ENCODE data around the gene SLC25A53. TPM values are rescaled to one million over a fixed set of nuclear protein-coding genes. Genes with fewer than 3 reads are reported as not detected.

SLC25A53 gene
- total RNA-seq, 1 donor: 7.6 TPM

GRCh38 chrX:104141087-104141760 is 15.6 kb downstream of the SLC25A53 start:
- H3K27me3 ChIP-seq (ENCODE audit: insufficient read depth, low read length): no peaks in the 10 kb centered on the region
- no peak overlapping the region for H3K4me2 ChIP-seq (ENCODE audit: insufficient read depth, low read length)
- no peaks in the 10 kb centered on the region for H3K79me2 ChIP-seq (ENCODE audit: insufficient read depth, low read length)
- TF ChIP-seq CTCF (IDR thresholded peaks at IDR 0.05; ENCODE audit: extremely low read depth, low read depth, low read length): no peak
- H3K27ac ChIP-seq (ENCODE audit: low read depth, low read length): no peak overlapping the region
- no peaks in the 10 kb centered on the region for H3K36me3 ChIP-seq (ENCODE audit: insufficient read depth, low read length)
- no peaks in the 10 kb centered on the region for H3K9me3 ChIP-seq (ENCODE audit: low read depth, low read length)
- no peak for DNase-seq (ENCODE audit: insufficient read length, low spot score, missing footprints)
- H3K4me3 ChIP-seq (ENCODE audit: insufficient read depth, low read length): no peak overlapping the region
- no peak overlapping the region for H2AFZ ChIP-seq (ENCODE audit: low read length)
- no peaks in the 10 kb centered on the region for H4K20me1 ChIP-seq (ENCODE audit: insufficient read depth, low read length)
- H3K4me1 ChIP-seq (ENCODE audit: insufficient read depth, low read length): no peaks in the 10 kb centered on the region

GRCh38 chrX:104137496-104137895 is 19.3 kb downstream of the SLC25A53 start:
- no peak overlapping the region for H3K4me3 ChIP-seq (ENCODE audit: insufficient read depth, low read length)
- TF ChIP-seq CTCF (IDR thresholded peaks at IDR 0.05; ENCODE audit: extremely low read depth, low read depth, low read length): no peak
- H4K20me1 ChIP-seq (ENCODE audit: insufficient read depth, low read length): no peaks in the 10 kb centered on the region
- H3K27ac ChIP-seq (ENCODE audit: low read depth, low read length): no peak overlapping the region
- H3K4me1 ChIP-seq (ENCODE audit: insufficient read depth, low read length): no peaks in the 10 kb centered on the region
- H3K36me3 ChIP-seq (ENCODE audit: insufficient read depth, low read length): no peaks in the 10 kb centered on the region
- H3K9me3 ChIP-seq (ENCODE audit: low read depth, low read length): no peaks in the 10 kb centered on the region
- no peaks in the 10 kb centered on the region for H3K79me2 ChIP-seq (ENCODE audit: insufficient read depth, low read length)
- peak; percentile 34 for DNase-seq (ENCODE audit: insufficient read length, low spot score, missing footprints)
- H3K4me2 ChIP-seq (ENCODE audit: insufficient read depth, low read length): no peak overlapping the region
- H2AFZ ChIP-seq (ENCODE audit: low read length): no peak overlapping the region
- no peaks in the 10 kb centered on the region for H3K27me3 ChIP-seq (ENCODE audit: insufficient read depth, low read length)

- Histone ChIP-seq H3K27me3 (ENCODE audit: insufficient read depth, low read length) (no peaks in the 10 kb centered on the region), H3K36me3 (ENCODE audit: insufficient read depth, low read length) (no peaks in the 10 kb centered on the region), H3K27ac (ENCODE audit: low read depth, low read length) (peak overlapping the region; percentile 61), H4K20me1 (ENCODE audit: insufficient read depth, low read length) (no peaks in the 10 kb centered on the region), H3K79me2 (ENCODE audit: insufficient read depth, low read length) (no peaks in the 10 kb centered on the region), H3K4me3 (ENCODE audit: insufficient read depth, low read length) (peak overlapping the region; percentile 72), H2AFZ (ENCODE audit: low read length) (peak overlapping the region; percentile 91), H3K4me1 (ENCODE audit: insufficient read depth, low read length) (no peaks in the 10 kb centered on the region), H3K9me3 (ENCODE audit: low read depth, low read length) (no peaks in the 10 kb centered on the region), H3K4me2 (ENCODE audit: insufficient read depth, low read length) (peak overlapping the region; percentile 88)
- peak; percentile 71 for DNase-seq (ENCODE audit: insufficient read length, low spot score, missing footprints)
- TF ChIP-seq CTCF (IDR thresholded peaks at IDR 0.05; ENCODE audit: extremely low read depth, low read depth, low read length): peak; percentile 80
Observed at GRCh38 chrX:104136241-104137019, 20.4 kb downstream of the SLC25A53 start.

- TF ChIP-seq CTCF (IDR thresholded peaks at IDR 0.05; ENCODE audit: extremely low read depth, low read depth, low read length): no peak
- Histone ChIP-seq H3K79me2 (ENCODE audit: insufficient read depth, low read length) (no peaks in the 10 kb centered on the region), H3K27ac (ENCODE audit: low read depth, low read length) (no peak overlapping the region), H3K4me1 (ENCODE audit: insufficient read depth, low read length) (no peaks in the 10 kb centered on the region), H3K36me3 (ENCODE audit: insufficient read depth, low read length) (no peaks in the 10 kb centered on the region), H3K4me3 (ENCODE audit: insufficient read depth, low read length) (no peak overlapping the region), H4K20me1 (ENCODE audit: insufficient read depth, low read length) (no peaks in the 10 kb centered on the region), H3K27me3 (ENCODE audit: insufficient read depth, low read length) (no peaks in the 10 kb centered on the region), H3K4me2 (ENCODE audit: insufficient read depth, low read length) (peak overlapping the region; percentile 88), H2AFZ (ENCODE audit: low read length) (no peak overlapping the region), H3K9me3 (ENCODE audit: low read depth, low read length) (no peaks in the 10 kb centered on the region)
- DNase-seq (ENCODE audit: insufficient read length, low spot score, missing footprints): no peak
Observed at GRCh38 chrX:104135677-104136076, 21.1 kb downstream of the SLC25A53 start.
